HG02763 (cell line): ENCODE results near the gene ADGRL3.

Experiments
- ATAC-seq: cut with Tn5 transposase; IDR thresholded peaks from one replicate; pipeline ENCODE4 v1.9.1; 2021; ENCODE audit warnings: mild to moderate bottlenecking, moderate library complexity; ENCODE audit not compliant: unreplicated experiment

The ADGRL3 gene

DNA sequence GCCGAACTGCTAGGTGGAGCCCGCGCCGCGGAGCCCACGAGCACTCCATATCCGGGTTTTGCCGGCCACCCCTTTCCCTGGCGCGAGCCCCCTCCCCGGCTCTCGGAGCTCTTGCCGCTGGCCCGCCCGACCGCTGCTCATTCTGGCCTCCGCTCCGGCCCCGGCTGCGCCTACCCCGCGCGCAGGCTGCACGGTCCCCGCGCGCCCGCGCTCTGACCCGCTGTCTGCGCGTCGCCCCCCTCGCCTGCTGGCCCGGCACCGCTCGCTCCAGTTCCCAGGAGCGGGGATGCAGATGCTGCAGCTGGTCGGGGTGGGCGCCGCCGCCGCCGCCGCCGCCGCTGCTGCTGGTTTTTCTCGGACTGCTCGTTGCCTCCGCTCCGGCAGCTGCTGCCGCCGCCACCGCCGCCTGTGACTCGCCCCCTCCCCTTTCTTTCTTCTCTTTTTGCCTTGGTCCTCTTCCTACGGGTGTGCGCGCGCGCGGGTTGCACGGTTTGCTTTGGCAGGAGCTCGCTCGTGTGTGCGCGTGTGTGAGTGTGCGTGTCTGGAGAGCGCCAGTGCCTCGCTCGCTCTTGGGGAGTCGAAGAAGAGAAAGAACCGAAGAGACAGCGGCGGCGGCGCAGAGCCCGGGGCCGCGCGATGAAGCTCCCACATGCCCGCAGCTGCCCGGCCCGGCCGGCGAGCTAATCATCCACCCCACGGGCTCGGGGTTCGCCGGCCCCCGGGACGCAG, at the start of gene ADGRL3:
ADGRL3 (plus strand) TSS at position 140 of the 729 bp plus-strand sequence.
- ATAC-seq, result no peak

DNA sequence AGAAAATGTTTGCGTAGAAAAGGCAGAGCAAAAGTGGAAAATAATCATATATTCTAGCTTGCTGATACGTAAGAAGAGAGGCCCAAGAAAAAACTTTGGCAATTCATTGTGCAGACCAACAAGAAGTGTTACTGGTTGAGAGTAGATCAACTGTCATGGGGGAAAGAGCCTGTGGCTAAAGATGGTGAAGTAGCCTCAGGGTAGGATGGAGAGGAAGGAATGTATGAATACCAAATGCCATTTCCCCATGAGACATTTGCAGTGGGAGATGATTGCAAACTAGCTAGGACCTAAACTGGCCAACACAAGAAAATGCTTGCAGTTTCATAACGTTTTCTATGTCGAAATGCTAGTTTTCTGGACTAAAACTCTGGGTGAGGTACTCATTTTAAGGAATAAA, 47.7 kb upstream of the ADGRL3 start:
- no peak for ATAC-seq

- ATAC-seq, result no peak
Measured at GRCh38 chr4:61160478-61160877, 39.6 kb upstream of the ADGRL3 start.

DNA sequence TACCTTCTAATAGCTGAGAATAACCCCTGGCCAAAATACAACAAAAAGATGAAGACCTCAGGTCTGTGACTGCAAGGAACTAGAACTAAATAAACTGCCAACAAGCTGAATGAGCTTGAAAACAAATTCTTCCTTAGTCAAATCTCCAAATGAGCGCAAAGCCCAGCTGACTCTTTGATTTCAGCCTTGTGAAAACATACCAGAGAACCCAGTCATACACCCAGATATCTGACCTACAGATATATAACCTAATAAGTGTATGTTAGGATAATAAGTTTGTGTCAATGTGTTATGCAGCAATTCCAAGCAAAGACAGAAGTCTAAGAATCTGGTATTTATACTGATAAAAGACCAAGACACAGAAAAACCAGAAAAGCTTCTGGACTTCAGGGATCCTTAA, 38.0 kb upstream of the ADGRL3 start:
- ATAC-seq, result no peak

DNA sequence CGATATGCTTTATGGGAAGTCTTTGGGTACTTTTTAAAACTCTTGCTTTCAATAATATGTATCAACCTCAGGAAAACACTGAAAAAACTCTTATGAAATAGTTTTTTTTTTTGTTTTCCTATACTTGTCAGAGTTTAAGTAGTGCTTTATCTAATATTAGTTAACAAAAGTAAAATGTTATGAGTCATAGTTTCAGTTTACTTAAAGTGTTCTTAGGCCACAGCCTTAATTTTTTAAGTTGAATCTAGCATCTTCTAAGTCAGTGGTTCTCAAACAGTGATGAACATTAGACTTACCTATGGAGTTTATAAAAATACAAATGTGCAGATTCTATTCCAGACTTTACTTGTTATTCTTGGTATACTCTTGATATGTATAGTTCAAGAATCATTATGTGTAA, 26.3 kb upstream of the ADGRL3 start:
- no peak for ATAC-seq

GRCh38 chr4:61175495-61175894, 24.6 kb upstream of the ADGRL3 start:
- no peak for ATAC-seq

DNA sequence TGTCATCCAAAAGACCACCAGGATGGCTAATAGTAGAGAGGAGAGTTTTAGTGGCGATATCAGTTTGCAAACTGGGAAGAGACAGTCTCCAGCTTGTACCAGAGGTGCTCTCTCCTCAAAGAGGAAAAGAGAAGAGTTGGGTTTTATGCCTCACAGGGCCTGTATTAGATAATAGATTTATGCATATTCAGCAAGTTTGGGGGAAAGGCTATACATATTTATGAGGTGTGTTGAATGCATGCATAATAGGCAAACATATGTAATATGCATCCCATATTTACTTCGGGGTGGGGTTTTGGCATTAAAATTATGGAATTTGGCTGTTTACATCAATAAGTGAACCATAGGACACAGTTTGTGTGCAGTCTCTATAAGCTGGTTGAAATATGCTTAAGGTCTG, 22.8 kb upstream of the ADGRL3 start:
- ATAC-seq, result no peak

DNA sequence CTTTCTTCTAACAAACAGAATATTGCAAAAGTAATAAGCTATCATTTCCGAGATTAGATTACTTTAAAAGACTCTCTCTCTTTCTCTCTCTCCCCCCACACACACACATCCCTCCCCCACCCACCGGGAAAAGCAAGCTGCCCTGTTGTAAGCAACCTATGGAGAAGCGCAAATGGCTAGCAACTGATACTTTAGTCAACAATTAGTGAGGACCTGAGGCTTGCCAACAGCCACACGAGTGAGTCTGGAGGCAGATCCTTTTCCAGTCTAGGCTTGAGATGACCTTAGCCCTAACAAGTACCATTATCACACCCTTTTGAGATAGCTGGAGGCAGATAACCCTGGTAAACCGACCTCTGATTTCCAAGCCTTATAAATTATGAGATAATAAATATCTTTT, 19.7 kb upstream of the ADGRL3 start:
- ATAC-seq, result no peak

DNA sequence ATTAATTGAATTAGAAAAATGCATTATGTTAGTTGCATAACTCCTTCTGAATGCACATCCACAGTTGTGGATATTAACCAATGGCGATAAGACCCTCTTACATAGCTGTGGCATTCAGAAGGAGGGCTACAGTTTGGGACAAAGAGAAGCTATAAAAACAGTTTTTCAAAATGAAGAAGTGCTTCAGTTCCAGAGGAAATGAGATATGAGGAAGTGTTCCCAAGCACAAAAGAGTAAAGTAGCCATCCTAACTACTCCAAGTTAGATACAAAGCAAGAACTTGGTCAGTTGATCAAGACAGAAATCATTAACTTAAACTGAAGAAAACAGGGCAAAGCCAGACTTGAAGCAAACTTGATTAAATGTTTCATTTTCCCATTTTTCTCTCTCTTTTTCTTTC, 17.2 kb upstream of the ADGRL3 start:
- ATAC-seq, result no peak

DNA sequence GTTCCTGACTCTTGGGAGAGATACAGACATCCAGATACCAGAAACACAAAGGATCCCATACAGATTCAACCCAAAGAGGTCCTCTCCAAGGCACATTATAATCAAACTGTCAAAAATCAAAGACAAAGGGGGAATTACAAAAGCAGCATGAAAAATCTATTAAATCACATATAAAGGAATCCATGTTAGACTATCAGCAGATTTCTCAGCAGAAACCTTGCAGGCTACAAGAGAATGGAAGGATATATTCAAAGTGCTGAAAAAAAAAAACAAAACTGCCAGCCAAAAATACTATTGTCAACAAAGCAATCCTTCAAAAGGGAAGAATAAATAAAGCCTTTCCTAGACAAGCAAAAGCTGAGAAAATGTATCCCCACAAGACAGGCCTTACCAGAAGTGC, 14.8 kb upstream of the ADGRL3 start:
- ATAC-seq, result no peak

GRCh38 chr4:61192392-61192791, 7.7 kb upstream of the ADGRL3 start:
- no peak for ATAC-seq

- ATAC-seq, result no peak
Measured at GRCh38 chr4:61193863-61194262, 6.3 kb upstream of the ADGRL3 start.

DNA sequence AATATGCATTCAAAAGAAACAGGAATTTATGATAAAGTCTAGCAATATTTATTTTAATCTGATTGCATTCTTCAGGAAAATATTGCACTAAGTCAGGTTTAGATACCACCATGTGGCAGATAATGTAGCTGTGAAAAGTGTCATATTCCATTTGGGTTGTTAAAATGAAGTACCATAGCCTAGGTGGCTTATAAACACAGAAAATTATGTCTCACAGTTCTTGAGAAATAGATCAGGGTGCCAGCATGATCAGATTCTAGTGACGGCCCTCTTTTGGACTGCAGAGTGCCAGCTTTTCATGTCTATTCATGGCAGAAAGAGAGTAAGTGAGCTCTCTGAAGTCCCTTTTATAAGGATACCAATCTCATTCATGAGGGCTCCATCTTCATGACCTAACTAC, 5.6 kb upstream of the ADGRL3 start:
- ATAC-seq, result no peak

- no peak for ATAC-seq
Measured at GRCh38 chr4:61195101-61195500, 5.0 kb upstream of the ADGRL3 start.

GRCh38 chr4:61198686-61199085, 1.4 kb upstream of the ADGRL3 start:
- ATAC-seq, result no peak

DNA sequence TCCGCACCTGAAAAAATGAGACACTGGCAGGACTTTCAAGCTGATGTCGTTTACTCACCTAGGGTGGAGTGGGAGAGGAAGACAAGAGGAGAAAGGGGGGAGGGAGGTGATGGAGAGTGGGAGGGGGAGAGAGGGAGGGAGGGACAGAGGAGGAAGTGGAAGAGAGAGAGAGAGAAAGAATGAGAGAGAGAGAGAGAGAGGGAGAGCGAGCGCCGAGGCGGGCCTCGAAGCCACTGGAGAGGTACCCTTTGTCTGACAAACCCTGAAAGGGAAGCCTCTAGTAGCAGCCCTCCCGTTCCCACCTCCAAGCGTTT, 296 bp upstream of the ADGRL3 start:
- no peak for ATAC-seq

DNA sequence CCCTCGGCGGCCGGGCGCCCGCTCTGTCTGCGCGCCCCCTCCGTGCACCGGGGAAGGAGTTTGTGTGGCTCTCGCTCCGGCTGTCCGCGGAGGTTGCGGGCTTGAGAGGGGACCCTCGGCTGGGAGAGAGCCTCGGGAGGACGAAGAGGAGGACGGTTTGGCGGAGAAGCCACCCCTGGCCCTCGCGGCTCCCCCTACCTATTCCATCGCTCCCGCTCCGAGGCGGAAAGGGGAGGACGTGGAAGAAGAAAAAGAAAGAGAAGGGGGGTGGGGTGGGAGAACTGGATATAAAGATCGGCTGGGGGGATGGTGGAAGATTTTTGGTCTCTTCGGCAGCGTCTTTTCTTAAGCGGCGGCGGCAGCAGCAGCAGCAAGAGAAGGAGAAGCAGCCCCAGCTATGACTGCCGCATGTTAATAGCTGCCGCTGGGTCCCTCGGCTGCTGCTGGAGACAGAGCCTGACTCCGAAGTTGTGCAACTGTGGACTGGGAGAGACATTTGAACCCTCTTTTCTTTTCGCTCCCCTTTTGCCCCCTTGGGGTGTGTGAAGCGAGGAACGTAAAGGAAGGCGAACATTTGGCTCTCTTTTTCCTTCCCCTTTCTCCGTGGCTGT, 895 bp downstream of the ADGRL3 start:
- no peak for ATAC-seq

DNA sequence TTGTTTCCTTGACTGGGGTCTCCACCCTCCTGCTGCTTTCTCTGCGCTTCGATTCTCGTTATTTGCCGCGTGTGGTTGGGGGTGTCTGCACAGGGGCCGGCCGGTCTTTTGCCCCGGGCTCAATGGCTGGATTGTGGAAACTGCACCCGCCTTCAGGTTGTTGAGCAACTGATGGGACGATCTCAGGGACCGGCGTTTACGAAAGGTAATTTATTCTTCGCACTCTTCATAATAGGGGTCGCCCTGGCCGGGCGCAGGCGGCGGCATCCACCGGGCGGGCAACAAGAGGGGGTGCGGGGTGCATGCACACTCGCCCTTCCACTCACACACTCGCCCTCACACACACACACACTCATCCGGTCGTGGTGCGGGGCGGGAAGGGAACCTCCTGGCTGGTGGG, 1.4 kb downstream of the ADGRL3 start:
- no peak for ATAC-seq

DNA sequence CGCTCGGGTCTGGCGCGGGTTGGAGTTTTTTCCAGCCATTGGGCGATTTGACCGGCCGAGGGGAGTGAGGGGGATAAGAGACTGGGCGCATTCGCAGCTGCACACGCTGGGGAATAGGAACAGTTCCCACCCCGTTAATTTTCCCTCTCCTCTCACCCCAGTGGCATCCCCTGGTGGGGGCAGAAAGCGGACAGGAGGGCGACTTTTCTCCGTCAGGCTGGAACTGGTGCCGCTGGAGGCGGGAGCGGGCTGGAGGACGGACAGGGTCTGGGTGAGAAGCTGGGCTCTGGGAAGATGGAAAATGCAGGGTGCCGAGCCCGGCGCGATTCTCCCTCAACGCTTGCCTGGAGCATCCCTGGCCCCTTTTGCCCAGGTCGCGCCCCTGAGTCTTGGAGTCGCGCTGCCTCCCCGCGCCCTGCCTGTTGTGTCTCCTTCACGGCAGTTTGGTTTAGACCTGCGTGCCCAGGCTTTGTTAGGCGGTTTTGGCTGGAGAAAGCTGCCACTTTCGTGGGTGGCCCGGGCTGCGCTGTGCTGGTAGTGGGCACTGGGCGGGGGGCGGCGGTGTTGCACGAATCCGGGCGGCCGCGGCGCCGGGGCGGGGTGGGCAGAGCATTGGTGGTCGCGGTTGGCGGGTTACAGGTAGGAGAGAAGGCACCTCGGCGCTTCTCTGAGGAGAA, 2.0 kb downstream of the ADGRL3 start:
- ATAC-seq, result no peak

DNA sequence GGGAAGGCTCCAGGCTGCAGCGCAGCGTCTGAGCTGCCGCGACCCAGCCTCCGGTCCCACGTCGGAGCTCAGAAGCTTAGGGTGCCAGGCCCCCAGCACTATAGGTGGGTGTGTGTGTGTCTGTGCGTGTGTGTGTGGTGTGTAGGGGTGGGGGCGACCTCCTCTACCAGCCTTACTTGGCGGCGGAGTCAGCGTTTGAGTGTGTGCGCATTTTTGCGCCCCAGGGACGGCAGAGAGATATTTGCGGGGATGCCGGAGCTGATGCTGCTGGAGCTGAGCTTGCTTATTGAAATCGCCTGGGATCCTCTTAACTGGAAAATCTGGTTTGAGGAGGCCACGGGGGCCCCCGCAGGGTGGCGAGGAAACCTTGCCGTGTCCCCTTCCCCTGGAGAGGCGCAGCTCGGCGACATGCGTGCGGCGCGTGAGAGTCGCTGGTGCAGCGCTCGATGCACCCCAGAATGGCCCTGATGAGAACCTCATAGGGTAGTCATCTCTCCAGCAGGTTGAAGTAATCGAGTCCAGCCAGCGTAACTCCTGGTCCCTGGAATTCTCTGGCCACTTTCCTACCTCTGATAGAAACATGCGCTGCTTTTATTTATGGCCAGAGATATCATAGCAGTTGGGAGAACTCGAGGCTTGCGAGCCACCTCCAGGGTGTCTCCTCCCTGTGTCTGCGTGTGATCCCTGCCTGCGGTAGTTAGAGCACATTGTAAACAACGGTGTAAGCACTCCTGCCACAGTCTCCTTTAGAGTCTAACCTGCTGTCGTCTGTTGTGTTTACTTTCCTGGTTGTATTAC, 2.7 kb downstream of the ADGRL3 start:
- no peak for ATAC-seq

DNA sequence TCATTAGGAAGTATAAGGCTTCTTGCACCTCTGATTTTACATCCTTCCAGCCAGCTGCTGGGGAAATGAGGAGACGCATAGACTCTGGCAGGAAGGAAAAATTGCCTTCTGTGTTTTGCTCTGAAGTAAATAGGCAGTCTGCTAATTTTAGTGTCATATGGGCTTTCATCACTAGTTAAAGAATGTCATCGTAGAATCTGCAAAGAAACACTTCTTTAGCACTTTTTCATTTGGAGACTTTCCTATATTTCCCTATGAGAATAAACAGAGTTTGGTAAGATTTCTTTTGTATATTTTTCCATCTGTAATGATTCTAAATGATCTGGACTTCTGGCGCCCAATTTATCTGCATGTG, 3.3 kb downstream of the ADGRL3 start:
- ATAC-seq, result no peak
